GM18870 (cell line): ENCODE results near the gene PARVA.

ENCODE experiments used
- ATAC-seq: cut with Tn5 transposase; IDR thresholded peaks from one replicate; pipeline ENCODE4 v1.9.1; 2021; ENCODE audit warnings: moderate library complexity; ENCODE audit not compliant: unreplicated experiment

PARVA gene

DNA sequence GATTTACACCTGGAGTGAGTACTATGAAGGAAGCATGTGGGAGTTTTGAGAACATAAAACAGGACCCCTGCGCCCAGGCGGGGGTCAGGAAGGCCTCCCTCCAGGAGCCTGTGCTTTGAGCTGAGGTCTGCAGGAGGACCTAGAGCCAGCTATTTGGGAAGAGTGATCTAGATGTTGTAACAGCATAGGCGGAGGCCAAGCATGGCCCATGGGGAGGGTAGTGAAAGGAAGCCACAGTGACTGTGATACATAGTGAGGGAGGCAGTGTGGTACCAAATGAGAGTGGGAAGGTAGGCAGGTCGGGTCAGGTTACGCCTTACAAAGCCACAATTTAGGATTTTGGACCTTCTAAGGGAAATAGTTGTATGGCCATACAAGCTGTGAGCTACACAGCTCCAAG is 147.5 kb downstream of the PARVA start:
- ATAC-seq = no peak

DNA sequence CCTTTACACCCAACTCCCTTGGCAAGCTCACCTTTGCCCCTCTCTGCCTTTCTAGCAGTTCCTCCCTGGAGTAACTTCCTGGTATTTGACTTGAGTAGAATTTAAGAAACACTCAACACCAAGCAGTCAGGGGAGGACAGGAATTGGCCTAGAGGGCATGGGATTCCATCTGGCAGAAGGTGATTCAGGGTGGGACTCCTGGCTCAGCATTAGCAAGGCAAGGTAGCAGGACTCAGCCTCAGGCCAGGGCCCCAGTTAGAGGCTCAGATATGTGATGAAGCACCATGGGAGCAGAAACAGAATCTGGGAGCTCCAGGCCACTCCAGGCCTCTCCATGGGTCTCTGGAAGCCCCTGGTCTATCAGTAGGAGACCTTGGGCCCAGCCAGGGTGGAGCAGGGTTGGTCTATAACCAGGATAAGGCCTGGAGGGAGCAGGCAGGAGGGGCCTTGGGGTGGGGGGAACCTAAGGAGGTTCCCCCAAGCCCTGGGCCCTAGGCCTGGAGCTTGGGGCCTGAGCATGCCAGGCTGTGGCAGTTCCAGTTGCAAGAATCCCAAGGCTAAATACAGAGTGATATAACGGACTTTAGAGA is 148.2 kb downstream of the PARVA start:
- ATAC-seq = no peak

DNA sequence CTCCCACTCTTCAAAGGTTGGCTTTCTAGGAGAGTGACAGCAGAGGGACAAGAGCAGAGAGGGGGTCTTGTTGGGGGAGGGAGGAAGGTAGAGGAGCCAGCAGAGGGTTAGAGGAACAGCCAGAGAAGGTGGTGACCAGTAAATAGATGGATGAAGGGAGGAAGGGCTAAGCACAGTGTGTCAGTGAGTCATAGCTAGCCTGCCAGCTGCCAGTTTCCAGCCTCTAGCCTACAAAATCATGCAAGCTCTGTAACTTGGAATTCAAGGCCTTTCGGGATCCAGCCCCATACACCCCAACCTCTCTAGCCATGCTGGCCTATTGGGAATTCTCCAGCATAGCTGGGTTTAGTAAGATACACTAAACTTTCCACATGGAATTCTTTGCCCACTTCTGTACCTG is 149.4 kb downstream of the PARVA start:
- no peak for ATAC-seq

DNA sequence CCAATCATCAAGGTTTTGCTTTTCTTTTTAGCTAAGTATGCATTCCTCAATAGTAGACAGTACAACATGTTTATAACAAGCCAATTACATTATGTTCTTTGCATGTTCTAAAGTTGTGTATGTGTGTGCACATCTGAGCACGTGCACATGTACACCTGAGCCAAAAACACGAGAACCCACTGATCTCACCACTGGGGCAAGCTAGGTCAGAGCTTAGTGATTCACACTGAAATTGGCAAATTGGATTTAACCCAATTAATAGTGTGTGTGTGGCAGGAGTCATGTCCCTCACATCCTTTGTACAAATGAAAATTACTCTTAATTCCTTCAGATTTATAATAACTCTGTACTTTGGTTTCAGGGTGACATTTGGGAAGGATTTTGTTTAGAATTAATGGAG is 151.1 kb downstream of the PARVA start:
- no peak for ATAC-seq

DNA sequence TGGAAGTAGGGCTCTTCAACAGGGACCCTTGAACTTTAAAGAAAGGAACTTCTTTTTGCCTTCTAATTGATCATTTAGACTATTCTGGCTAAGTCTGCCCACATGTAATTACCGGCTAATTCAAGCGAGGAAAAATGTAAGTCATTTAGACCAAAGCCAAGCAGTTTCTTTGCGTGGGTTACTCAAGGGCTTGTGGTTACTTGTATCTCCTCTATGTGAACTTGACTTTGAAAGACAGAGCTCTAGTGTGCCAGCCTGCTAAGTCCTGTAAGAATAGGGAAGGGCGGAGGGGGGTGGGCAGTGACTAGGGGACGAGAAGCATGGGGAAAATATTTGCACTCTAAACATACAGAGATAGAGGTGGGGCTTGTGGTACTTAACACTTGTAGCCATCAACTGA is 151.7 kb downstream of the PARVA start:
- ATAC-seq = no peak

DNA sequence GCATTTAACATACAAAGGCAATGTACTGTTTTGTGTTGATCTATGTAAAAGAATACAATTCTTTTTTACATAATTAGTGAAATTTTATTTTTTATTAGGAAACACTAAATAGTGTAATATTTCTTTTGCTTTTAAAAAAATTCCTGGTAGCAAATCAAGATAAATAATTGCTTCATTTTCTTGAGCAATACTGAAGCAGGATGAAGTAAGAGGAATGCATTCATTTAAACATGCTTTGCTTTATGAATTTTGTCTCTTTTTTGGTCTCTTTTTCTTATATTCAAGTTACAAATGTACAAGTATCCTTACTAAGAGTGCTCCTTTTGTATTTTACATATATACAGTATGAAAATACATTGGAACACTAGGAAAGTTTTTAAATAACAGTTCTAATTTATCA is 152.4 kb downstream of the PARVA start:
- no peak for ATAC-seq

DNA sequence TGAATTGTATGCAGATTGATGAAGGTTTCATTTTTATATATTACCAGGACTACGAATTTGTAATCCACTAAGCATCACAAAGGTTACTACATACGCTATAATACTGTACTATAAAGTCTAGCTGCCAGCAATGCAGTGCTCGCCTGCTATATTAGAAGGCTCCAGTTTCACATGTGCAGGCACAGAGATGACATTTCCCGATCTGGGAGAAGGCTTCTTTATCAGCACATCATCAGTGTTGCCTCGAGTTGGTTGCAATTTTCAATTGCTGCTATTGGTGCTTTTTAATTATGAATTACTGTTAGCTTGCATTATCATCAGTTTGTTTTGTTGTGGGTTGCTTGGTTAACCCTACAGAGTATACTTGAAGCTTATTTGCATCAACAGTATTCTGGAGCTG is 153.6 kb downstream of the PARVA start:
- no peak for ATAC-seq

DNA sequence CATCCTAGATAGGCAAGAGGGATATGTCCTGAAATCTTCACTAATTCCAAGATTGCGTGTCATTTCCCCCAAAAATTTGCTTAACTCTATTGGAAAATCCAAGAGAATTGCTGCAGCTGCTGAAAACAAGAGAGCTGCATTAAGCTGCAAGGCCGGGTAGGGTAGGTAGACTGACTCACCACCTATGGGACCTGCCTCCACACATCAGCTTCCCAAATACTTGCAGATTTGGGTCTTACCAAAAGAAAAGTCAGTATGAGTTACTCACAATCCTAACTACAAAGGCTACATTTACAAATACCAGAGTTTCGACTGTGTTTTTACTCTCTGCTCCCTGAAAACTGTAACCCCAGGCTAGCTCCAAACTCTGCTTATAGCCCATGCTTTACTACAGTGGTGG is 154.3 kb downstream of the PARVA start:
- no peak for ATAC-seq

DNA sequence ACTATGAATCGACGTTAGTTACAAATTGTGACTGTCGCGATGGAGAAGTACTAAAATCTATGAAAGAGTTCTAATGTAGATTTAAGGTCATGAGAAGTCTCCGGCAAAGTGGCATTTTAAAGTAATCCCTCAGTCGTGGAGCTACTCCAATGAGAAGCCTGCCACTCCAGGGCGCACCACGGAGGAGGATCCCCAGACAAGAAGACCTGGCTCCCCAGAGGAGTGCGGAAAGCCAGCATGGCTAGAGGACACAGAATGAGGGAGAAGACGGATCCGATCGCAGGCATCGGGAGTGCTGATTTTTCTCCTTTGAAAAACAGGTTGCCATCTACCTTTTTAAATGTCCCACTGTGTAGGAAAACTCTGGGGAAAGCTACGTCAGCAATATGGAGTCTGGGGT is 155.2 kb downstream of the PARVA start:
- ATAC-seq = no peak

DNA sequence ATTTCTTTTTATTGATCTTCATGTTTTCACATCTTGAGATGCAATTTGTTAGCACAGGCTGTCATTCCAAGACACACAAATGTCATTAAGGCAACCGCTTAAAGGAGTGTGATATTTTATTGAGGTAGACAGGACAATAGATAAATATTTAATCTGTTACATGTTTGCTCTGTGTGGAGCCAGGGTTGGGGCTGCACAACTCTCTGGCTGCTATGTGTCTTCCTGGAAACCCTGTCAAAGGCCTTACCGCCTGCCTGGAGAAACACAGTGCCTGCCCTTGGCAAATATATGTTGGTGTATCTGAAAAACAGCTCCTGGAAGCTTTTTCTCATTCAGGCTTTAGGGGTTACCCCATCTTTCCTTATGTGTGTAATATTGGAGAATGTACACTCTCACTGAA is 157.2 kb downstream of the PARVA start:
- no peak for ATAC-seq

DNA sequence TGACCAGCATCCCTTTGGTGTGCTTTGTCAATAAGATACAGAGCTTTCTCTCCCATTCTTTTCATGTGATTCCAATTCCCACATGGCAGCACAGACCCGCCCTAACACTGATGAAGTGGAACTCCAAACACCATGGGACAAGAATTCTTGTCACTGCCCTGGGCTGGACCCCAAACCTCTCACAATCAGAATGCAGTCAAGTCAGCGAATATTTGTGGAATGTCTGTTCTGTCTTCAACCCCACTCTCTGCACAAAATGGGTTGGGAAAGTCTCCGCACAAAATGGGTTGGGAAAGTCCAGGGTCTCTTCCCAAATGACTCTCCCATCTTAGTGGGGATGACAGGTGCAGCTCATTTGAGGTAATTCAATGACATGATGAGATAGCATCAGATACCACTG is 157.9 kb downstream of the PARVA start:
- ATAC-seq = no peak

DNA sequence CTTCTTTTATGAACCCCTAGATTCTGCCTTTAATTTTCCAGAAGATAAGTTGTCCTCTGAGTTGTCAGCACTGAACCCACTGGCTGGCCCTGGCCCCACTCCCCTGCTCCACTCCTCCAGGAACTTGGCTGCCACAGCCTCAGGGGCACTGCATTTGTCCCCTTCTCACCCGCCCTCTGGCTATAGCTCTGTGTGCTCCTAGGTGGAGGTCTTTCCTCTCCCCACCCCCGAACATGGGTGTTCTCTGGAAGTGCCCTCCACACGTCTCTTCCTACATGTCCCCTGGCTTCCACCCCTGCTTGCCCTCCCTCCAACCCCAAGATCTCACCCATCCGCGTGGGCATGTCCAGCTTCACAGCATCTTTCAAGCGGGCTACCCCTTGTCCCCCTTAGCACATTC is 159.2 kb downstream of the PARVA start:
- ATAC-seq = no peak

DNA sequence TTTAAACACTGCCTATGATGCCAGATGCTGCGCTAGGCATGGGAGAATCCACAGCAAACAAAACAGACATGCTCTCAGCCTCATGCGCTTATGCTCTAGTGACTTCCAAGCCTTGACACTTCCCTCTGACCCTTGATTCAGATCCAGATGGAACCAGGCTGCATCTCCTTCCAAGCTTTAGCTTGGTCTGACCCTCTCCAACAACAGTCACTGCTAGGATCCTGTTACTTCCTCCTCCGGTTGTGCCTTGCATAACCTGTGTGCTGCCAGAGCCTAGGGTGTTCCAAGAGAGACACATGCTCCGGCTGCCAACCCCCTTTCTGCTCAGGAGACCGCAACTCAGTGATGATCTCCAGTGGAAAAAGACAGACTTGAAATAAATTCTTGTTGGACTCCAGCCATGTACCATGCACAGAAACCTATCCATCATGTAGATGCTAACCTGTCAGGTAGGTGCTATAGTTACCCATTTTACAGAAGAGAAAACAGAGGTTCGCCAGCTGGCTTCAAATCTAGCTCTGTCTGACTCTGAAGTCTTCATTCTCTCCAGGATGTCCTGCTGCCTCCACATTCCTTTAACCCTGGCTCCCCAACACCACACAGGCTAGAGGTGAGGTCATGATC is 160.5 kb downstream of the PARVA start:
- no peak for ATAC-seq

DNA sequence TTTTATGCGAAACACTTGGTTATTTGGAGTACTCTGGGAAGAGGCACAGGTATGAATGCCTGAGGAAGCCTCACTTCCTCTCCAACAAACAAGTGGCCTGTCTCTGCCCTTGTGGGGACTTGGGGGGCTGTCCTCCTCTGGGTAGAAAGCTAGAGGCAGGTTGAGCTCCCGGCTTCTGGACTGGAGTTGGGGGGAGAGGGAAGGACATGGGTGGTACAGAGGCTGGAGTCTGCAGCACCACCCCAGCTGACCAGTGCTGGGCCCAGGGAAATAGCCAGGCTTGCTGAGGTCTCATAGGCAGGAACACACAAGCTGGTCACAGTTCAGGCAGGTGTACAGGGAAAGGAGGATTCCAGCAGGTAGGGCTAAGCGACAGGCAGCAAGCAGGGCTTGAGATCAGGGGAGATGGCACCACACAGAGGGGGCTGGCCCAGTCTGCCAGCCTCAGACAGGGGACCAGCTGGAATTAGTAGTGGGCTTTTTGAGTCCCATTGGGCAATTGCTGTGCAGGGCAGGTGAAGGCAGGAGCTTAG is 161.6 kb downstream of the PARVA start:
- no peak for ATAC-seq

DNA sequence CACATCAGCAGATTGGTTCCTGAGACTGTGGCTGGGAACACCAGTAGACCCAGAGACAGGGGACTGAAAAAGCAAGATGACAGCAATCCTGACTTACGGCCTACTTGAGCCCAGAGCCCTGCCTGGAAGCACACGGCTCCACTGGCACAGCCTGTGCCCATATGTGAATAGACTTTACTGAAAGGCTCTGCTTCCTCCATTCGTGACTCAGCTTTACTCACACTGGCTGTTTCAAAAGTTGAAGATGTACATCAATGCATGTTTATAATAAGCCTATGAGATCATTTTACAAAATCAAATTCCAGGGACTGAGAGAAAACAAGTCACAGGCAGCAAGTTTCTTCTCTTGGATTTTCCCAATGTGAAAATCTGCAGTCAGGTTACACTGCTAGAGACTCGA is 162.2 kb downstream of the PARVA start:
- ATAC-seq = no peak

DNA sequence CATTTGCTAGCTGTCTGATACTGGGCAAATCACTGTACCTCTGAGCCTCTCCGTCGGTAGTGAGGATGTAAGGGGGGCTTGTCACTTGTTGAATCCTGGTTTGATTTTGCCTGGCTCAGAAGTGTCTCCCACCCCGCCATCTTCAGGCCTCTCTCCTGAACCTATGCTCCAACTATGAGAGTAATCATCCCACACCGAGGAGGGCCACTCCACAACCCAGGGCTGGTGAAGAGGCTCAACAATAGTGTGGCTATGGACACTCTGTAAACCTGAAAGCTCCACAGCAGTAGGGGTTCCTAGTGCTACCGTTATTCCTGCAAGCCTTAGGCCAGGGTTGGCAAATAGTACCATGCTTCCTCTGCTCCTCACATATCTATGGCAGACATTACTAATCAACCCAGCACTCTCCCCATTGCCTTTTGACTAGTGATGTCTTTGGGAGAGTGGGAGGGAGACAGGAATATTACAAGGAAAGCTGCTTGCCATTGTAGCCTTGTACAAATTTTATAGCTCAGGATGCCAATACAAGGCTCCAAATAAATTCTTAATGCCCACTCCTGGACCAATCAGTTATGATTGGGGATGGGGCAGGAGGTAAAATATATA is 162.8 kb downstream of the PARVA start:
- ATAC-seq = no peak

DNA sequence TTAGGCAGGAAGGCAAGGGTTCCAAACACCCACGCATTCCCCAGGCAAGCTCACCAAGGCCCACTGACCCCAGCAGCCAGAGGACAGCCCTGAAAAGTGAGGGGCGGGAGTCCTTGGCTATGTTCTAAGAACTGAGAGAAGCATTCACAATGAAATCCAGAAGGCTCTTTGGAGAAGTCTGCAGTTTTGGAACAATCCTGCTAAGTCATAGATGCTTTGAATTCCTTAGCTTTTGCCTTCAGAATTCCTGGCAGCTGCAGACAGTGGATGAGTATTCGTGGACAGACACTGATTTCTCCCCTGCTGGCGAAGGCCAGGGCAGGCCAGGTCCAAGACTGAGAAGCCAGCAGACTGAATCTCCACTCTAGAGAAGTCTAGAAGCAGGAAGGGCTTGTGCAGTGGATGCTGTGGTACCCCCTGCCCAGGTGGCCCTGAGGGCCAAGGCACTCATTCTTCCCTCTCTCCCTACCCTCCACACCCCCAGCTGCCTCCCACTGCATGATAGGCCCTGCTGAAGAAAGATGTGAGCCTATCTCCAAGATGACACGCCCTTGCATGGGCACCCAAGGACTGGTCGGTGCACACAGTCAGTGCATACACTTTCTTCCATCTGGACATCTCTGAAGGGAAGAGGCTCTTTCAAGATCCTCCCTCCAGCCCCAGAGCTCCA is 163.7 kb downstream of the PARVA start:
- no peak for ATAC-seq

DNA sequence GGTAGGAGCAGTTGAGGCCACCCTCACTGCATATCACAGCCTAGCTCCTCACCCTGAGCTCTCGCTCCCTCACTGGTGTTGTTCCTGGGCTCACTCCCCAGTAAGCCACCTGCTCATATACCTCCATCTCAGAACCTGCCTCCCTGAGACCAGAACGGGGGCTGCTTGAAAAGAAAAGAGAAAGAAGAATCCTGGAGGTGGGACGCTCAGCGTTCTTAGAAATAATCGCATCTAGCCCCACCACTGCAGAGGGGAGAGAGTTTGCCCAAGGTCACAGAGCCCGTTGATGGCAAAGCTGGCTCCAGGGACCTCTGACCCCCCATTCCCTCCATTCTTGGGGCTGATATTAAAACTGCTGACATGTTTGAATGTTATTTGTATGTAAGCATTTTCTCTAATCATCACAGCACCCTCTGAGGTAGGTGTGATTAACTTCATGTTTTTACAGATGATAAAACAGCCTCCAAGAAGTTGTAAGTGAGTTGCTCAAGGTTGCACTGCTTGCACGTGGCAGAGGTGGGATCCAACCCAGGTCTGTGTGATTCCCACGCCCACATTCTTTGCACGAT is 164.3 kb downstream of the PARVA start:
- ATAC-seq = no peak

DNA sequence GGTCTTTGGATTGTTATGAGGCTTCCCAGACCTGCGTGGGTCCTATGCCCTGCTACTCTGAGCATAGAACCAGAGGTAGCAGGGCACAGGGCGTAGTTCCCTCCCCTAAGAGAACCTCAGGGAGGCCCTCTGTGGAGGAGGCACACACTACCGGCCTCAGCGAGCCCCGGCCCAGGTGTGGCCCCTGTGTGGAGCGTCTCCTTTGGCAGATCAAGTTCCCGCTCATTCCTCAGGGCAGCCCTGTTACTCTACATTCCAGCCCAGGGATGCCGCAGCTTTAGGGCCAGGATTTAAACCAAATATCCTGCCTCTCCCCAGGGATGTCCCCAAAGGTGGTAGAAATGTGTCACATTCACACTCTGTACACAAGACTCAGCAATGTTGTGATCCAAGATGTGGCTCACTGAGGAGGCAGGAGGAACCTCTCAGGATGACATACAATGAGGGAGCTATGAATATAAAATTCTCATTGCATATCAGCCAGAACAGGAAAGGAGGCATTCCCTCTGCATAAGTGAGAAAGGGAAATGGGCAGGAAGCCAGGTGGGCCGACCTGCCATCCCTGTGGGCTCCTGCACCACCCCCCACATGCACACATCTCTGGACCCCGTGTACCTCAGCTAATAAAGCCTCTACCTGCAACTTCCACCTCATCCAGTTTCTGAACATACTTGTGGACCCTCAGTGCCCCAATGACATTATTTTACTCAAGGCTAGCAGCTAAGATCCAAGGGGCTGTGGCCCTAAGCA is 165.0 kb downstream of the PARVA start:
- no peak for ATAC-seq

DNA sequence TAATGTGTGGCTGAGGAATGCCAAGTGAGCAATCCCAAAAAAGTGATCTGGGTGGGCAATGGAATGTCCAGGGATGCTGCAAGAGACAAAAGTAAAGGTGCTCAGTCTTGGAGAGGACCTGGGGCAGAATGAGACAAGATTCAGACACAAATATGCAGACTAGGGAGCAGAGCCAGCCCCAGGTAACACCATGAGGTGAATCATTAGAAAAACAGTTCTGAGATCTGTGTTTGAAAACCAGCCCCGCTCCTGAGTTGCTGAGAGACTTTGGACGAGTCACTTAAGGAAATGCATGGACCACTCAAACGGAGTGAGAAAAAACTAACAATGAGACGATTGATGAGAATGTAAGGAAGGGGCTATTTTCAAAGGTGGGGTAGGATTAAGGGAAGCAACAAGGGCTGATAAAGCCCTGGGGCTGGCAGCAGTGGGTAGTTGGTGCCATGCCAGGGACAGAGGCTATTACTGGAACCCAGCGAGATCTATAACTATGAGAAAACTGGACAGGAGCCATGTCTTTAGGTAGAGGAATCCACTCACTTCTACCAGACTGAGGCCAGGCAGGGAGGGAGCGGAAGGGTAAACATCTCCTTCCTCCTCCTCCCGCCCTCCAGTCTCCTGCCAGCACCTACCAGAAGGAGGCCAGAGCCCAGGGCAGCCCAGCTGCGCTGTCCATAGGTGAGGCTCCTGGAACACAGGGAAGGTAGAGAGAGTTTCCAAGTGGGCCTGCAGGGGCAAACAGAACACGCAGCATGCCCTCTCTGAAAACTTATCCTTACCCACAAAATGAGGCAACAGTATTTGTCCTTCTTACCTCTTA is 166.4 kb downstream of the PARVA start:
- ATAC-seq = no peak
